HUES48 (cell line): Measurements from ENCODE around the gene CWC25.

Experiments
- H3K27ac ChIP-seq: one replicate; pipeline ENCODE4 v1.7.0; 2013; ENCODE audit warnings: low read depth, low read length, inconsistent platforms
- H3K27me3 ChIP-seq: 2 replicates; pipeline ENCODE4 v1.6.1; 2013; ENCODE audit warnings: mild to moderate bottlenecking, low read length; ENCODE audit not compliant: control insufficient read depth, insufficient read depth
- H3K36me3 ChIP-seq: 2 replicates; pipeline ENCODE4 v1.6.1; 2013; ENCODE audit warnings: low read length; ENCODE audit not compliant: control insufficient read depth, insufficient read depth
- H3K4me1 ChIP-seq: 2 replicates; pipeline ENCODE4 v1.6.1; 2013; ENCODE audit warnings: mild to moderate bottlenecking, low read length; ENCODE audit not compliant: control insufficient read depth, insufficient read depth
- H3K4me3 ChIP-seq: 2 replicates; pipeline ENCODE4 v1.5.1; 2013; ENCODE audit warnings: mild to moderate bottlenecking, low read depth, low read length
- H3K9ac ChIP-seq: 2 replicates; pipeline ENCODE4 v1.6.1; 2013; ENCODE audit warnings: mild to moderate bottlenecking, low read depth, low read length, moderate library complexity
- H3K9me3 ChIP-seq: 2 replicates; pipeline ENCODE4 v1.6.1; 2013; ENCODE audit warnings: low read length; ENCODE audit not compliant: control insufficient read depth, insufficient read depth

The CWC25 gene

DNA sequence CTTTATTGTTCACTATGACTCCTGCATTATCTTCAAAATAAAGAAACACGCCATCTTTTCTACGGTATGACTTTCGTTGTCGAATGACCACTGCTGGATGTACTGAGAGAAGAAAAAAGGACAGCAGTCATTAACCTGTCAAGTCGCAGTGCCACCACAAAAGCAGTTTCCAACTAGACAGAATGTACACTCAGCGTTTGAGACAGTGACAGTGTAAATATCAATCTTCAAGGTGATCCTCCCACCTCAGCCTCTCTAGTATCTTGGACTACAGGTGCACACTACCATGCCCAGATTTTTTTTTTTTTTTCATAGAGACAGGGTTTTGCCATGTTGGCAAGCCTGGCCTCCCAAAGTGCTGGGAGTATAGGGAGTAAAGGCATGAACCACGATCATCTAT is 25.3 kb upstream of the CWC25 start:
- peak overlapping the region; percentile 91; the same call in 1 of the 2 replicates for H3K4me3 ChIP-seq
- H3K36me3 ChIP-seq = peaks cover 64% of the 10 kb centered on the region
- no peak overlapping the region for H3K9ac ChIP-seq
- H3K27me3 ChIP-seq = no peaks in the 10 kb centered on the region
- no peaks in the 10 kb centered on the region for H3K9me3 ChIP-seq
- no peak overlapping the region for H3K27ac ChIP-seq
- H3K4me1 ChIP-seq = no peaks in the 10 kb centered on the region

- peaks cover 64% of the 10 kb centered on the region for H3K36me3 ChIP-seq
- peak overlapping the region; percentile 37 for H3K27ac ChIP-seq
These were observed 24.0 kb upstream of the CWC25 start for GRCh38 chr17:38848939-38849605.

DNA sequence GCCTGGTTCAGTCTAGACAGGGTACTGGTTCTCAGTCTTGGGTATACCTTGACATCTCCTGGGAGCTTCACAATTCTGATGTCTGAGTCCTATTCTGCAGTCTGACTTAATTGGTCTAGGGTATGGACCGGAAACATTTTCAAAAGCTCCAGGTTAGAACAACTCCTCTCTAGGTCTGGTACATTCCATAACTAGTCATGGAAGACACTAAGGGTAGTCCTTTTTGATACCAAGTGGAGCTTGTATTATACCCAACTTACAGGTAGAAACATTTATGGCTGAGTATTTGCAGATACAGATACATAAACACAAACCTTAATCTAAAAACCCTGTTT is 23.4 kb upstream of the CWC25 start:
- peaks cover 64% of the 10 kb centered on the region for H3K36me3 ChIP-seq
- H3K4me3 ChIP-seq = no peak overlapping the region
- no peaks in the 10 kb centered on the region for H3K27me3 ChIP-seq
- no peak overlapping the region for H3K9ac ChIP-seq
- H3K9me3 ChIP-seq = no peaks in the 10 kb centered on the region
- H3K27ac ChIP-seq = no peak overlapping the region
- H3K4me1 ChIP-seq = no peaks in the 10 kb centered on the region

More at GRCh38 chr17:38848939-38849605, 24.0 kb upstream of the CWC25 start:
- H3K9me3 ChIP-seq = no peaks in the 10 kb centered on the region
- no peaks in the 10 kb centered on the region for H3K27me3 ChIP-seq
- H3K4me1 ChIP-seq = no peaks in the 10 kb centered on the region
- H3K9ac ChIP-seq = no peak overlapping the region
- no peak overlapping the region for H3K4me3 ChIP-seq

GRCh38 chr17:38844261-38844757 is 19.2 kb upstream of the CWC25 start:
- H3K9me3 ChIP-seq = no peaks in the 10 kb centered on the region
- no peak overlapping the region for H3K9ac ChIP-seq
- no peak overlapping the region for H3K4me3 ChIP-seq
- H3K4me1 ChIP-seq = no peaks in the 10 kb centered on the region
- peaks cover 26% of the 10 kb centered on the region for H3K36me3 ChIP-seq
- H3K27ac ChIP-seq = peak overlapping the region; percentile 47
- no peaks in the 10 kb centered on the region for H3K27me3 ChIP-seq

DNA sequence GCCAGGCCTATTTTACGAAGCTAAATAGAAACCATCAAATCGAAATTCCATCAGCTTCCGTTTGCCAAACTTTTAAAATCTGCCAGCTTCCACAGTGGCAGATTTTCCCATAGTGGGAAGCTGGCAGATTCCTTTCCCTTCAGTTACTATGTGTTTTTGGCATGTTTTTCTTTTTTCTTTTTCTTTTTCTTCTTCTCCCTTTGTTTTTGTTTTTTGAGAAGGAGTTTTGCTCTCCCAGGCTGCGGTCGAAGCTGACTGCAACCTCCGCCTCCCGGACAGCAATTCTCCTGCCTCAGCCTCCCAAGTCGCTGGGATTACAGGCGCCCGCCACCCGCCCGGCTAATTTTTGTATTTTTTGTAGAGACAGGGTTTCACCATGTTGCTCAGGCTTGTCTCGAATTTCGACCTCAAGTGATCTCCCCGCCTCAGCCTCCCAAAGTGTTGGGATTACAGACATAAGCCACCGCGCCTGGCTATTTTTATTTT is 684 bp upstream of the CWC25 start:
- H3K4me3 ChIP-seq = peak overlapping the region; percentile 86
- no peaks in the 10 kb centered on the region for H3K9me3 ChIP-seq
- no peaks in the 10 kb centered on the region; the same call in 1 of the 2 replicates for H3K4me1 ChIP-seq
- H3K36me3 ChIP-seq = peaks cover 4% of the 10 kb centered on the region
- H3K9ac ChIP-seq = peak overlapping the region; percentile 98
- no peaks in the 10 kb centered on the region for H3K27me3 ChIP-seq
- H3K27ac ChIP-seq = peak overlapping the region; percentile 99

GRCh38 chr17:38815576-38816193 is 9.4 kb downstream of the CWC25 start:
- no peak overlapping the region for H3K27ac ChIP-seq
- no peaks in the 10 kb centered on the region for H3K27me3 ChIP-seq
- peaks cover 43% of the 10 kb centered on the region for H3K36me3 ChIP-seq

DNA sequence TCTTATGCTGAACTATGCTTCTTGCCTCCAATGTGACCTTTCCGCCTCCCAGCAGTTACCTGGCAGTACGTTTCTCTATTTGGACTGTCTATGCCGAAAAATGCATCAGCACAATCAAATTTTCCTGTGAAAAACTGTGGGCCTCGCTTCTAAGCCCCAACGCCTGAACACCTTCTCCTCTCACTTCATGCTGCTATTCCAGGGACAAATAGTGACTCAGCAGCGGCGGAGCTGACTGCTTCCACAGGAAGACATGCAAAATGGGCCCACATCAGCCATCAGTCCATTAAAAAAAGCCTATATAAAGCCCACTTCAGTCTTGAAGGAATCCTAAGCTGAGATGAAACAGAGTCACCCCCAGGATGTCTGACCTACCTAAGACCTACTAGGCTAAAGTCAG is 15.3 kb downstream of the CWC25 start:
- no peak overlapping the region for H3K27ac ChIP-seq
- H3K4me1 ChIP-seq = no peaks in the 10 kb centered on the region
- no peak overlapping the region for H3K9ac ChIP-seq
- H3K36me3 ChIP-seq = peaks cover 59% of the 10 kb centered on the region
- no peaks in the 10 kb centered on the region for H3K9me3 ChIP-seq
- H3K27me3 ChIP-seq = no peaks in the 10 kb centered on the region
- H3K4me3 ChIP-seq = no peak overlapping the region

More at GRCh38 chr17:38815576-38816193, 9.4 kb downstream of the CWC25 start:
- Histone ChIP-seq H3K4me1 (no peaks in the 10 kb centered on the region), H3K4me3 (no peak overlapping the region), H3K9ac (no peak overlapping the region), H3K9me3 (no peaks in the 10 kb centered on the region)

- H3K4me3 ChIP-seq = peak overlapping the region; percentile 78
- peak overlapping the region; percentile 99 for H3K27ac ChIP-seq
- no peaks in the 10 kb centered on the region for H3K9me3 ChIP-seq
- H3K4me1 ChIP-seq = peaks cover 12% of the 10 kb centered on the region; the same call in 1 of the 2 replicates
- no peak overlapping the region for H3K9ac ChIP-seq
- H3K36me3 ChIP-seq = peaks cover 45% of the 10 kb centered on the region
- no peaks in the 10 kb centered on the region for H3K27me3 ChIP-seq
These were observed 24.8 kb downstream of the CWC25 start for GRCh38 chr17:38800237-38800760.

GRCh38 chr17:38799501-38800236 is 25.5 kb downstream of the CWC25 start, which contains the start of gene PIP4K2B:
Gene PIP4K2B (minus strand): TSS chr17:38799556. CDS start chr17:38799424, 132 bp downstream.
- Histone ChIP-seq H3K4me3 (peak within 1 kb of the TSS; percentile 84), H3K36me3 (peaks cover 43% of the 10 kb centered on the region), H3K4me1 (peaks cover 12% of the 10 kb centered on the region; the same call in 1 of the 2 replicates), H3K27ac (peak within 1 kb of the TSS; percentile 99), H3K9me3 (no peaks in the 10 kb centered on the region), H3K9ac (peak within 1 kb of the TSS; percentile 97), H3K27me3 (no peaks in the 10 kb centered on the region)

DNA sequence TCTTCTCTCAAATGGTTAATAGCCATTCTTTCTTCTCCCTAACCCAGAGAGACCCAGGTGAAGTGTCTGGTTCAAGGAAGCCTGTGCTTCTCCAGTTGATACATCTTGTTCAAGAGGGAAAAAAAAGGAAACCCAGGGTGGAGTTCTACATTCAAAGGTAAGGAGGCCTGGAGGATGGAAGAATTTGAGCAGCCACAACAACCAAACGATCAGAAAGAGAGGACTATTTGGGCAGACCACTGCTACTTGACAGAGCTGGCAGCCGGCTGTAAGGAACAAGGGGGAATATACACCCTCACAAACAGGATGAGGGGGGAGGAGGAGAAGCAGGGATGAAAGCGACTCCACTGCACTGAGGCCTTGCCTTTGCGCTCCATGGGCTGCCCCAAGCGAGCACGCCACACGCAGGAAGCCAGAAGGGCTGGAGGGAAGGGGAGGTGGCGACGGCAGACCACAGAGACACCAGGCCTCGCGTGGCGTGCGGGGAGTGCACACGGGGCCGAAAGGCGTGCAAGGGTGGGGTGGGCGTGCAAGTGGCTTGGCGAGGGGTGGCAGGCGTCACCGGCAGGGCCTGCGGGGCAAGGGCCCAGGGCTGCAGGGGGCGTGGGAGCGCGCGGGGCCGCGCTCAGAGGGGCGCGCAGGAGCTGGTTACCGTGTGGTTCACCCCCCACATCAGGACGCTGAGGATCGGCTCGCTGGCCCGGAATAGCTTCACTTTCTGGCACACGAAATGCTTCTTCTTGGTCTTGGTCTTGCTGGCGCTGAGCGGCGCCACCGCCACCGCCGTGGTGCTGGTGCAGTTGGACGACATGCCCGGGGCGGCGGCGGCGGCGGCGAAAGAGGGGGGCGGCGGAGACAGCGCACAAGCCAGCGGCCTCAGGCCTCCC is 26.3 kb downstream of the CWC25 start:
- peaks cover 38% of the 10 kb centered on the region for H3K36me3 ChIP-seq
- H3K4me1 ChIP-seq = peaks cover 12% of the 10 kb centered on the region; the same call in 1 of the 2 replicates
- peak overlapping the region; percentile 76 for H3K27ac ChIP-seq
- no peaks in the 10 kb centered on the region for H3K9me3 ChIP-seq
- peak overlapping the region; percentile 84 for H3K4me3 ChIP-seq
- peak overlapping the region; percentile 58; the same call in 1 of the 2 replicates for H3K9ac ChIP-seq
- H3K27me3 ChIP-seq = no peaks in the 10 kb centered on the region
